ENCODE measurements around the gene DTNB.

- TF ChIP-seq YY1 (IDR thresholded peaks at IDR 0.05; ENCODE audit: low read depth), result no peak
- no peak for TF ChIP-seq ZBTB7A (IDR thresholded peaks at IDR 0.05; ENCODE audit: low read depth)
- TF ChIP-seq EP300 (IDR thresholded peaks at IDR 0.05; ENCODE audit: borderline replicate concordance), result no peak
- TF ChIP-seq TEAD4 (IDR thresholded peaks at IDR 0.05), result no peak
- no peak for TF ChIP-seq USF1 (IDR thresholded peaks at IDR 0.05)
- no peak for TF ChIP-seq TCF12 (IDR thresholded peaks at IDR 0.05; ENCODE audit: low read depth)
- TF ChIP-seq EGR1 (IDR thresholded peaks at IDR 0.05), result no peak
- no peak for TF ChIP-seq MAX (IDR thresholded peaks at IDR 0.05)
- no peak for TF ChIP-seq FOXM1 (IDR thresholded peaks at IDR 0.05; ENCODE audit: borderline replicate concordance, low read depth)
- no peak for TF ChIP-seq CREB1 (IDR thresholded peaks at IDR 0.05; ENCODE audit: low read depth)
- TF ChIP-seq REST (IDR thresholded peaks at IDR 0.05; ENCODE audit: low read depth), result no peak
- TF ChIP-seq RAD21 (IDR thresholded peaks at IDR 0.05; ENCODE audit: low read depth), result no peak
Observed at GRCh38 chr2:25497229-25497917, 176.0 kb downstream of the DTNB start.
